ENCODE data around the gene GPR25. TPM values are rescaled to one million over a fixed set of nuclear protein-coding genes. Genes with fewer than 3 reads are reported as not detected.

The GPR25 gene
- total RNA-seq, 2 experiments from 2014 or later: 2.7 to 3.3 TPM

DNA sequence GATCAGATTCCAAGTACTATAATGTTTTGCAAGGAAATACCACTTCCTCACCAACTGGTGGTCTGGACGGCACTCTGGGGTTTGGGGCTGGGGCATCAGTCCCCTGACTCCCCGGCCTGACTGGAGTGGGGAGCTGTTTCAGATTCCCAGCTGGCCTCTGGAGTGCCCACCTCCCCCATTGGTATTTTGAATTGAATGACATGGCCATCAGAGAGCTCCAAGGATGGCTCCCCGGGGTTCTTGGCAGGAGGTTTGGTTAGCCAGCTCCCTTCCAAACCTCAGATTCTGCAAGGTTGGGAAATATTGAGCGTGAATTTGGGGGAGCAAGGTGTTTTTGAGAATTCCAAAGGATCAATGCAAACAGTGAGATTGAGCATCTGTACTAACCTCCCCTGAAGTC is 19.8 kb downstream of the GPR25 start:
- no peak for ATAC-seq (ENCODE audit: poor library complexity)
- POLR2A ChIA-PET: interaction anchor here (0.9 to 1.4 kb wide), 2 partner anchors 13 to 17 kb away, joined by 3 read pairs; no protein-coding TSS in a partner anchor
- Mint-ChIP-seq H3K4me3 (peak overlapping the region; percentile 34), H3K9me3 (no peaks in the 10 kb centered on the region), H3K27me3 (peaks cover 18% of the 10 kb centered on the region), H3K27ac (no peak overlapping the region), H3K4me1 (ENCODE audit: low read depth) (peaks cover 45% of the 10 kb centered on the region), H3K36me3 (ENCODE audit: low read depth) (no peaks in the 10 kb centered on the region)
- H3K27me3 ChIP-seq (ENCODE audit: control insufficient read depth in 1 of 2, insufficient read depth in 2 of 2, low read length in 2 of 2): peaks cover 7 to 24% of the 10 kb centered on the region in 2 experiments
- no peak overlapping the region for H3K27ac ChIP-seq (ENCODE audit: low read depth in 1 of 2, low read length in 2 of 2)
- H3K9me3 ChIP-seq (ENCODE audit: control insufficient read depth in 1 of 2, insufficient read depth in 1 of 2, low read length in 2 of 2): no peaks in the 10 kb centered on the region
- H3K36me3 ChIP-seq (ENCODE audit: insufficient read depth, low read length): no peaks in the 10 kb centered on the region
- no peak for DNase-seq
- H3K4me1 ChIP-seq (ENCODE audit: insufficient read depth, low read length): peaks cover 46% of the 10 kb centered on the region
- H3K4me3 ChIP-seq (ENCODE audit: low read length): no peak overlapping the region
- TF ChIP-seq, protein P1, sequence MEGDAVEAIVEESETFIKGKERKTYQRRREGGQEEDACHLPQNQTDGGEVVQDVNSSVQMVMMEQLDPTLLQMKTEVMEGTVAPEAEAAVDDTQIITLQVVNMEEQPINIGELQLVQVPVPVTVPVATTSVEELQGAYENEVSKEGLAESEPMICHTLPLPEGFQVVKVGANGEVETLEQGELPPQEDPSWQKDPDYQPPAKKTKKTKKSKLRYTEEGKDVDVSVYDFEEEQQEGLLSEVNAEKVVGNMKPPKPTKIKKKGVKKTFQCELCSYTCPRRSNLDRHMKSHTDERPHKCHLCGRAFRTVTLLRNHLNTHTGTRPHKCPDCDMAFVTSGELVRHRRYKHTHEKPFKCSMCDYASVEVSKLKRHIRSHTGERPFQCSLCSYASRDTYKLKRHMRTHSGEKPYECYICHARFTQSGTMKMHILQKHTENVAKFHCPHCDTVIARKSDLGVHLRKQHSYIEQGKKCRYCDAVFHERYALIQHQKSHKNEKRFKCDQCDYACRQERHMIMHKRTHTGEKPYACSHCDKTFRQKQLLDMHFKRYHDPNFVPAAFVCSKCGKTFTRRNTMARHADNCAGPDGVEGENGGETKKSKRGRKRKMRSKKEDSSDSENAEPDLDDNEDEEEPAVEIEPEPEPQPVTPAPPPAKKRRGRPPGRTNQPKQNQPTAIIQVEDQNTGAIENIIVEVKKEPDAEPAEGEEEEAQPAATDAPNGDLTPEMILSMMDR (IDR thresholded peaks at IDR 0.05): no peak
- intact Hi-C loops (cut with DNase I, micrococcal nuclease): no loop called here
- CTCF ChIA-PET: no interaction called here

DNA sequence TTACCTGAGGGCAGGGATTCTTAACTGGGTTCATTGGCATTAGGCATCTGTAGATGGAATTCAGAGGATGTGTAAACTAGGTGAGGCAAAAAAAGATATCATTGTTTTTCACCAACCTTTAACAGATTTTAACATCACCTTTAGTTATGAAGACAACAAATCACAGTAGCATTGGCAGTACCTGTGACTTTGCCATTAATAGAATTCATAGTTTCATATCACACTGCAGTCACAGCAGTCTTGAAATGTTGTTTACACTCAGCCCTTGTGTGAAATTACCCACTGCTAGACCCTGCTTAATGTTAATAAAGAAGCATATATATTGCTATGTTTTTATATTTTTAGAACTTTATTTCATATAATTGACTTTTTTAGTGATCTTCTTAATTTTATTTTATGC is 20.2 kb downstream of the GPR25 start:
- Histone ChIP-seq H3K36me3 (ENCODE audit: insufficient read depth, low read length) (no peaks in the 10 kb centered on the region), H3K4me1 (ENCODE audit: insufficient read depth, low read length) (peaks cover 42% of the 10 kb centered on the region), H3K27ac (ENCODE audit: low read depth in 1 of 2, low read length in 2 of 2) (no peak overlapping the region), H3K9me3 (ENCODE audit: control insufficient read depth in 1 of 2, insufficient read depth in 1 of 2, low read length in 2 of 2) (no peaks in the 10 kb centered on the region), H3K4me3 (ENCODE audit: low read length) (no peak overlapping the region), H3K27me3 (ENCODE audit: control insufficient read depth in 1 of 2, insufficient read depth in 2 of 2, low read length in 2 of 2) (peaks cover 7 to 24% of the 10 kb centered on the region in 2 experiments)
- no peak overlapping the region for H3K27ac Mint-ChIP-seq
- ChIA-PET POLR2A (interaction anchor here (0.9 kb wide), 1 partner anchor 17 kb away, joined by 3 read pairs; no protein-coding TSS in a partner anchor), CTCF (no interaction called here)
- H3K4me1 Mint-ChIP-seq (ENCODE audit: low read depth): peaks cover 41% of the 10 kb centered on the region
- ATAC-seq (ENCODE audit: poor library complexity): no peak
- H3K4me3 Mint-ChIP-seq: peak overlapping the region; percentile 30
- H3K9me3 Mint-ChIP-seq: no peaks in the 10 kb centered on the region
- H3K27me3 Mint-ChIP-seq: peaks cover 18% of the 10 kb centered on the region
- H3K36me3 Mint-ChIP-seq (ENCODE audit: low read depth): no peaks in the 10 kb centered on the region
- intact Hi-C loops (cut with DNase I, micrococcal nuclease): no loop called here
- TF ChIP-seq, protein P1 (IDR thresholded peaks at IDR 0.05): no peak
- no peak for DNase-seq

DNA sequence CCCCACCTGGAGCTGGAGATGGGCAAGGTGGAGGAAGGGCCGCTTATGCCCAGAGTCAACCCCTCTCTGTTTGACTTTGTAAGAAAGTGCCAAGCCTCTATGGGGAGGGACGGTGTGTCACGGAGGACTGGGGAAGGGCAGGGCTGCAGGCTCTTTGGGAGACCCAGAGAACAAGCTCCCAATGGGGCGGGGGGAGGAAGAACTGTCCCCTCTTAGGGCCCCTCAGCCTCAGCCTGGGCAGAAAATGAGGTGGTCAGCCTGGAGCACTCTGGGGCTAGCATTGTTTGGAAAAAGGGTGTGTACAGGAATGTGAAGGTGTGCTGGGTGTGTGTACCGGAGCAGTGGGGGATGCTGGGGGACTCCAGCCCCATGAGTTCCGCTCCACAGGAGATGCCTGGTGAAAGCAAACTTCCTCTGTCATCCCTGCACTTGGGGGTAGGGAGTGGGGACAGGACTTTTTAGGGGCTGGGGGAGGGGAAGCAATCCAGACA is 20.7 kb downstream of the GPR25 start:
- Mint-ChIP-seq H3K36me3 (ENCODE audit: low read depth) (no peaks in the 10 kb centered on the region), H3K27ac (no peak overlapping the region), H3K4me1 (ENCODE audit: low read depth) (peaks cover 36% of the 10 kb centered on the region), H3K4me3 (no peak overlapping the region), H3K9me3 (no peaks in the 10 kb centered on the region), H3K27me3 (peaks cover 18% of the 10 kb centered on the region)
- Histone ChIP-seq H3K27ac (ENCODE audit: low read depth in 1 of 2, low read length in 2 of 2) (no peak overlapping the region), H3K27me3 (ENCODE audit: control insufficient read depth in 1 of 2, insufficient read depth in 2 of 2, low read length in 2 of 2) (peaks cover 7 to 24% of the 10 kb centered on the region in 2 experiments), H3K4me3 (ENCODE audit: low read length) (no peak overlapping the region), H3K4me1 (ENCODE audit: insufficient read depth, low read length) (peaks cover 37% of the 10 kb centered on the region), H3K36me3 (ENCODE audit: insufficient read depth, low read length) (no peaks in the 10 kb centered on the region), H3K9me3 (ENCODE audit: control insufficient read depth in 1 of 2, insufficient read depth in 1 of 2, low read length in 2 of 2) (no peaks in the 10 kb centered on the region)
- ATAC-seq (ENCODE audit: poor library complexity) (no peak), DNase-seq (no peak)
- POLR2A ChIA-PET: interaction anchor here (0.9 kb wide), 1 partner anchor 18 kb away, joined by 3 read pairs; no protein-coding TSS in a partner anchor
- CTCF ChIA-PET: no interaction called here
- intact Hi-C loops (cut with DNase I, micrococcal nuclease): no loop called here
- TF ChIP-seq, protein P1 (IDR thresholded peaks at IDR 0.05): no peak
